CD4-positive, alpha-beta T cell treated with Interleukin-17A for 1 hour (primary cell): ENCODE data around the gene MFGE8.

Experiments
- DNase-seq: peaks from one replicate; pipeline ENCODE4 v3.0.0-alpha.2; 2020

Gene MFGE8

GRCh38 chr15:88897456-88898194 lies 15.6 kb downstream of the MFGE8 start:
- DNase-seq, result peak; percentile 89

DNA sequence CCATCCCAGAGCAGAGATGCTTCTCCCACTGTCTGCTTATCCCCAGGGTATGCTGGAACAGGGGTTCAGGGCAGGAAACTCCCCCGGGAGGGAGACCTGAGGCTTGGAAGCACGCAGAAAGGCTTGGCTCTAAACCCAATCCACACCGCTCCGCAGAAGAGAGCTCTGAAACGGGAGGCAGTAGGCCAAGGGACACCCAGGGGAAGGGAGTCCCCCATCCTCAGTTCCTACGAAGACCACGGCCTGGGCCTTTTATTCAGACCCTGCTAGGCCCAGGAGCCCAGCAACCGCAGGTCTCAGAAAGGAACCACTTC lies 16.1 kb downstream of the MFGE8 start:
- no peak for DNase-seq

DNA sequence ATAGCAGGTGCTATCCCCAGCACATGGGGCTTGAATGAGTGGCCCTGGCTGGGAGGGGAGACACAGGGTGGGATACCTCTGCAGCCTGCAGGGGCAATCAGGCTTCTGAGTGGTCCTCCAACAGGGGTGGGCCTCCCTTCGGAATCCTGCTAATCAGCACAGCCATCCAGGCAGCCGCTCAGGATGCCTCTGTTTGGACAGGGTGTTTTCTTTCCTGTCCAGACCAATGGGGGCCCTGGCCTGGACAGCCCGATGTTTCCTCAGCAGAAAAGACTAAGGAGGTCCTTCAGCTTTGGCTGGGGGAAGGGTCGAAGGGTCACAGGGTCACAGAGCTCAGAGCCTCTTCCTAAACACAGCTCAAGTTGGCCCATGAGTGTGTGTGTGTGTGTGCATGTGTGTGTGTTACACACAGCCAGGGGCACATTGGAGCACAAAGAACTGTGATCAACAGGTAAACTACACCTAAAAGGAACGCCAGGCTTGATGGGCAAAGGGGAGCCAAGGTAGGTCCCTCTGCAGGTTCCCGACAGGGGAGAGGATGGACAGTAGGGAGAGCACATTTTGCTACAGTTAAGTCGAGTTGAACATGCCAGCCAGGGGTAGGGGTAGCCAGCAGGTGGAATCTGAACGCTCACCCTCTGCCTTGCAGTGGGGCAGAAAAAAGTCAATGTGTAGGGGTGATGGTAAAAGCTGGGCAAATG lies 16.7 kb downstream of the MFGE8 start:
- no peak for DNase-seq

DNA sequence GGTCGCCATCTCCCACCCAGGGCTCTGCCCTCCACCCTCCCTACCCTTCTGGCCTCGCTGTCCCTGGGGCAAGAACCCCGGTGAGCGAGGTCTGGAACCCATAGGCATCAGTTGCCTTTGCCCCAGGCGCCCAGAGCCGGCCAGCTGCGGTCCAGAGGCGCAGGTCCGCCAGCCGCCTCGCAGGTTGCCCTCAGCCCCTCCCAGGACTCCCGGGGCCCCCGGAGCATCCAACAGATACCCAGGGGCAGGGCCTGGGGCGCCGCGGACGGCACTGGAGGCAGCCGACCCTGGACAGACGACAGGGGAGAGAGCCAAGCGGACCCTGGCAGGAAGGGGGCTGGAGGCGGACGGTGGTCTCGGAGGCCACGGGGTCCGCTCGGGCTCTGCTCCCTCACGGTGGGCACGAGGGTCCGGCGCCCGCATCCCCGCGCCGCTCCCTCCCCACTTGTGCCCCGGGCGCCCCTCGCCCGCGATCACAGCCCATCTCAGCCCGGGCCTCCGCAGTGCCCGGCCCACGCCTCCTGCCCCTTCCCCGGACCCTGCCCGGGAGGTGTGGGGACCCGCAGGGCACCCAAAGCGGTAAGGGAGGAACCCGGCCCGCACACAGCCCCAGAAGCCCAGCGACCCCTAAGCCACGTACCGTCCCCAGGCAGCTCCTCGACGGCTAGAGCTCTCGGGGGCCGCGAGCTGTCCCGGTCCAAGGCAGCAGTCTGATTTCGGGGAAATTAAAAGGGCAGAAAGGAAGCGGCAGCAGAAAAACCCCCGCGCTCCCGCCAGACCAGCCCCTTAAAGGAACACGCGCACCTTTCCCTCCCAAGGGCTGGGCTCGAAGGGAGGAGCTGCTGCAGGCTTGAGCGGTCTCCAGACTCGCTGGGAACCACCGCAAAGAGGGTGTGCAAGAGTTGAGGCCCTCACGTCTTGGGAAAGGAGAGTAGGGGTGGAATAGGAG lies 18.1 kb downstream of the MFGE8 start, which contains the start of gene HAPLN3:
Gene HAPLN3, minus strand, starts transcription at position 726 of the 949 bp plus-strand sequence. CDS start 8,246 bp downstream, outside the sequence.
- peak; percentile 63 for DNase-seq

DNA sequence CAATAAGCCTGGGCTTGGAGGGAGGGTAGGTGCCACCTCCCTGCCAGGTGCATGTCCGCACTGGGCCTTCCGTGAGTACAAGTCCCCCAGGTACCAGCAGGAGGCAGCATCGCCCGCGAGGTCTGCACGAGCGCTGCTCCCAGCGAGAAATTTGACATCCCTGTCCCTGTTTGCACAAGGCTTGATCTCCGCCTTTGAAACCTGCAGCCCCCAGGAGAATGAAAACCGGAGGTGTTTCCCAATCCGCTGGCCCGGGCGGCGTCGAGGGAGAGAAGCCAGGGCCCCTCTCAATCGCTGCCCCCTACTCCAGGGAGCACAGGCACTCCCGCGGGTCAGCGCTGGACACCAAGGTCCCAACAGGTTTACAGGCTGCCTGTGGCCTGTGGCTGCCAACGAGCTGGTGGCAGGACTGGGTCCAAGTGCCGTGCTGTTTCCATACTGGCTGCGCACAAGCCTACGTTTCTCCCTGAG lies 18.8 kb downstream of the MFGE8 start:
- DNase-seq, result peak; percentile 88

DNA sequence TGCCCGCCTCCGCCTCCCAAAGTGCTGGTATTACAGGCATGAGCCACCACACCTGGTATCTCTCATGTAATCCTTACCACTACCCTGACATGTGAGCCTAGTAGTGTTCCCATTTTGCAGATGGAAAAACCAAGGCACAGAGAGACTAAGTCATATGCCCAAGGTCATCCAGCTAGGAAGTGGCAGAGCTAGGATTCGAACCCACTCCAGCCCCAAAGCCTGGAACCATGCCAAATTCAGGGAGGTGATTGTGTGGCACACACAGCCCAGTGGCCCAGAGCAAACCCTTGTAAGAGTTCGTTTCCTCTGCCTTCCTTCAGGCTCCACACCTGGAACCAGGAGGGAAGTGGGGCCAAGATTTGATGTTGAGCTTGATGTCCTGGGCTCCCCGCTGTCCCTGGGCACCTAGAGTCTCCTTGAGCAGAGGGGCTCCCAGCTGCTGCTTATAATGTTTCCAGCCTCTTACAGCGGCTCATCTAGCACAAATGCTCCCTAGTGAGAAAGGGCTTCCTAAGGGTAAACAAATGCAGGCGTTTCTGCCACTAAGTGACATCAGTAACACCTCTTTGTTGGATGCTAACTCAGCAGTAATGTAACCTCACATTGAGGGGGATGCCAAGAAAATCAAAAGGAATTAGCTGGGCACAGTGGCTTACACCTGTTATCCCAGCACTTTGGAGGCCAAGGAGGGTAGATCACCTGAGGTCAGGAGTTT lies 21.5 kb downstream of the MFGE8 start:
- no peak for DNase-seq

DNA sequence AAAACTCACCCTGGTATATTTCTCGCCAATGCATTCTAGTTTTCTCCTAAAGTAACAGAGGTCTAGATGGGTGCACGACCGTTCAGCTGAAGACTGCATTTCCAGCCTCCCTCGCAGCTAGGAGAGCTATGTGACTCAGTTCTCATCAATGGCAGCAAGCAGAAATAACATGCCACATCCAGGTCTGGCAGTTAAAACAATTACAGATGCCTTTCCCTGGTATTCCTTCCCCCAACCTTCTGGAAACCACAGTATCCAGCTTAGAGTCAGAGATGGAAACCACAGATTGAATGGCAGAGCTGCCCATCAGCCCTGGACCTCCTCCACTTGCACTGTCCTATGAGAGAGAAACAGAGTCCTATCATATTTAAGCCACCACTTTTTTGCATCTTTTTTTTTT lies 22.7 kb downstream of the MFGE8 start:
- DNase-seq, result no peak

DNA sequence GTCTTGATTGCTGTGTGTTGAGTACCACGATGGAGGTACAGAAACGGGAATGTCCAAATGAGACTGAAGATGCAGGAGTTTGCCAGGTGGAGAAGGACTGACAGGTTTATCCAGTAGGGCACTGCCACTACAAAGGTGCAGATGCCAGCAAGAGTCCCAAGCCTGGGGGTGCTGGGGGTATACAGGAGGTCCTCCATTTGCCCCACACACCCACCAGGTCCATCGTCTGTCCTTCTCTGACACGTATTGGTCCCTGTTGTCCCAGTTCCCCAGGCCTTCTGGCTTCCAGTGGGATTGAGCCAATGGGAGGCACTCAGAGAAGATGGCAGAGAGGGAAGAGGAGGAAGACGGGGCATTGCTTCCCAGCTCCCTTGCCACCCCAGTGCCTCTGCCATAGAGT lies 24.5 kb downstream of the MFGE8 start:
- no peak for DNase-seq

GRCh38 chr15:88887068-88887580 lies 26.1 kb downstream of the MFGE8 start:
- no peak for DNase-seq

DNA sequence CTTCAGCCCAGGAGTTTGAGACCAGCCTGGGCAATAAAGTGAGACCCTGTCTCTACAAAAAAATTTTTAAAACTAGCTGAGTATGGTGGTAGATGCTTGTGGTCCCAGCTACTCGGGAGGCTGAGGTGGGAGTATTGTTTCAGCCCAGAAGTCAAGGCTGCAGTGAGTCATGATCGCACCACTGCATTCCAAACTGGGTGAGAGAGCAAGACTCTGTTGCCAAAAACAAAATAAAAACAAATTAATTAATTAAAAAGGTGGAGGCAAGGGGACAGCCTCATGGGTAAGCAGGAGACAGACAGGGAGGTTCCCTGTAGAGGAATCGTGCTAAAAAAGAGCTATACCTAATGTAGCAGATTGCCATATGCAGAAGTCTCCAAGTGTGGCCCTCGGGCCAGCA lies 30.4 kb downstream of the MFGE8 start:
- no peak for DNase-seq

GRCh38 chr15:88881775-88882174 lies 31.4 kb downstream of the MFGE8 start:
- no peak for DNase-seq

- no peak for DNase-seq
These were observed 32.0 kb downstream of the MFGE8 start for GRCh38 chr15:88880944-88881740.

GRCh38 chr15:88878720-88879184 lies 34.4 kb downstream of the MFGE8 start:
- DNase-seq, result peak; percentile 27

GRCh38 chr15:88877906-88878305 lies 35.3 kb downstream of the MFGE8 start:
- no peak for DNase-seq

GRCh38 chr15:88877415-88877814 lies 35.8 kb downstream of the MFGE8 start:
- no peak for DNase-seq

DNA sequence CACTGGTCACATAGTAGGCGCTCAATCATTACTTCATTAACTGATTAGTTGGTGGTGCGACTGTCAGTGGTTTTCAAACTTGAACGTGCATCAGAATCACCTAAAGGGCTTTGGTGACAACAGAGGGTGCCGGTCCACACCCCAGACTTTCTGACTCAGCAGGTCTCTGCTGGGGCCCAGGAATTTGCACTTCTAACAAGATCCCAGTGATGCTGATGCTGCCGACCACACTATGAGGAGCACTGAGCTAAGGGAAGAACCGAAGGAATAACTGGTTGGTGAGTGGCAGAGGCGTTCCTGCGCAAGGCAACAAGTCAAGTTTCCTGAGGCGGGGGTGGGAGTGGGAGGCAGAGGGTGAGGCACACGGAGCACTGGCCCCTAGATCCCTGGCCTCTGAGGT lies 36.6 kb downstream of the MFGE8 start:
- no peak for DNase-seq

- no peak for DNase-seq
These were observed 38.5 kb downstream of the MFGE8 start for GRCh38 chr15:88874684-88875083.

DNA sequence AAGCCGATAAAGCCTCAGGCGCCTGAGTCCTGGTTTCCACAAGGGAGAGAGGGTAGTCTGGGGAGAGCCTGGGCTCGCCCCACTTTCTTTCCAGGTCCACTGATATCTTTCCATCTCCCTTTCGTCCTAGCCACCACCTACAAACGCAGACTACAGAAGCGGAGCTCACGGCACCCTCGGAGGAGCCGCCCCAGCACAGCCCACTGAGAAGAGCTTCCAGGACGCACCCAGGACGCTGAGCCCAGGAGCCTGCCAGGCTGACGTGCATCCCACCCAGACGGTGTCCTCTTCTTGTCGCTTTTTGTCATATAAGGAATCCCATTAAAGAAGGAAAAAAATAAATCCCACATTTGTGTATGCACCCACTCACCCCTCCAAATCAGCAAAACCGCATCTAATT lies 38.9 kb downstream of the MFGE8 start:
- no peak for DNase-seq

- no peak for DNase-seq
These were observed 39.4 kb downstream of the MFGE8 start for GRCh38 chr15:88873786-88874185.

DNA sequence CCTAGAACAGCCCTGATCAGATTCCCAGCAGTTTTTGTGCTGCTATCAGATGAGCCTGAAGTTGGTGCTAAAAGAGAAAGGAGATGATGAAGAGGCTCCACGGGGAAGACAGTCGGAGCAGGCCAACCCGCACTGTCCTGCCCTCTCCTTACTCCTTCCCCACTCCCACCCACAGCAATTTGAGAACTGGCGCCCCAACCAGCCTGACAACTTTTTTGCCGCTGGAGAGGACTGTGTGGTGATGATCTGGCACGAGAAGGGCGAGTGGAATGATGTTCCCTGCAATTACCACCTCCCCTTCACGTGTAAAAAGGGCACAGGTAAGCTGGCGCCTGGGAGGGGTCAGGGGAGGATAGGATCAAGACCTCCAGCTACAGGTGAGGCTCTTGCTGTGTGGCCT lies 40.5 kb downstream of the MFGE8 start:
- DNase-seq, result no peak

- DNase-seq, result no peak
These were observed 41.1 kb downstream of the MFGE8 start for GRCh38 chr15:88872106-88872505.
